BE2C (cell line): Measurements from ENCODE around the gene LAIR1.
"Not testable (repeated sequence)": the region's sequence is repeated elsewhere in the genome, so short reads cannot be mapped to it uniquely, and the experiment has no call there.

ENCODE experiments used
- DNase-seq: peaks from one replicate; pipeline ENCODE4 v3.0.0-alpha.2; 2020
- H3K27me3 ChIP-seq: fragments of 250-450 bp; sonication (Bioruptor Pico); 2 replicates; pipeline ENCODE4 v1.5.1; 2020; ENCODE audit warnings: mild to moderate bottlenecking
- H3K36me3 ChIP-seq: fragments of 250-450 bp; sonication (Bioruptor Pico); 2 replicates; pipeline ENCODE4 v1.5.1; 2020; ENCODE audit warnings: mild to moderate bottlenecking
- H3K4me1 ChIP-seq: fragments of 250-450 bp; sonication (Bioruptor Pico); 2 replicates; pipeline ENCODE4 v1.5.1; 2020
- H3K4me3 ChIP-seq: 2 replicates; pipeline ENCODE4 v1.5.1; 2011; ENCODE audit warnings: low read depth, low read length
- H3K9me3 ChIP-seq: fragments of 250-450 bp; sonication (Bioruptor Pico); 2 replicates; pipeline ENCODE4 v1.5.1; 2020
- TF ChIP-seq, protein P1 (sequence below): IDR thresholded peaks from 2 replicates; pipeline ENCODE4 v1.5.1; 2012; ENCODE audit warnings: mild to moderate bottlenecking, low read depth, low read length

The LAIR1 gene

DNA sequence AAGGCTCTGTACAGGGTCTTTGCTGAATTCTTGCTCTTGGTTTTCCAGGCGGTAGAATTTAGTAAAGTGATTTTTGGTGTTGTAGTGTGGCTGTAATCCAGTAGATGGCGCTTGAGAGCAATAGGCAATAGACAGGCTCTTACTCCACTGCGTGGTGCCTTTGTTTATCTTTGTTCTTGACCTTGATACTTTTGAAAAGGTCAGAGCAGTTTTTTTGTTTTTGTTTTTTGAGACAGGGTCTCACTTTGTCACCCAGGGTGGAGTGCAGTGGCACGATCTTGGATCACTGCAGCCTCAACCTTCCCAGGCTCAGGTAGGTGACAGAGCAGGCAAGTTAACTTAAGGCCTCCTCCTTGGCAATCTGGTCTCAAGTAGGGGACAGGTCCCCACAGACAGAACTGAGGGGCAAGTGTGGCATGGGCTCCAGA, 39.5 kb downstream of the LAIR1 start:
- H3K4me3 ChIP-seq: no peak overlapping the region
- TF ChIP-seq, protein P1, sequence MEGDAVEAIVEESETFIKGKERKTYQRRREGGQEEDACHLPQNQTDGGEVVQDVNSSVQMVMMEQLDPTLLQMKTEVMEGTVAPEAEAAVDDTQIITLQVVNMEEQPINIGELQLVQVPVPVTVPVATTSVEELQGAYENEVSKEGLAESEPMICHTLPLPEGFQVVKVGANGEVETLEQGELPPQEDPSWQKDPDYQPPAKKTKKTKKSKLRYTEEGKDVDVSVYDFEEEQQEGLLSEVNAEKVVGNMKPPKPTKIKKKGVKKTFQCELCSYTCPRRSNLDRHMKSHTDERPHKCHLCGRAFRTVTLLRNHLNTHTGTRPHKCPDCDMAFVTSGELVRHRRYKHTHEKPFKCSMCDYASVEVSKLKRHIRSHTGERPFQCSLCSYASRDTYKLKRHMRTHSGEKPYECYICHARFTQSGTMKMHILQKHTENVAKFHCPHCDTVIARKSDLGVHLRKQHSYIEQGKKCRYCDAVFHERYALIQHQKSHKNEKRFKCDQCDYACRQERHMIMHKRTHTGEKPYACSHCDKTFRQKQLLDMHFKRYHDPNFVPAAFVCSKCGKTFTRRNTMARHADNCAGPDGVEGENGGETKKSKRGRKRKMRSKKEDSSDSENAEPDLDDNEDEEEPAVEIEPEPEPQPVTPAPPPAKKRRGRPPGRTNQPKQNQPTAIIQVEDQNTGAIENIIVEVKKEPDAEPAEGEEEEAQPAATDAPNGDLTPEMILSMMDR: peak; percentile 95
- peak; percentile 28 for DNase-seq
- H3K36me3 ChIP-seq: no peaks in the 10 kb centered on the region
- no peaks in the 10 kb centered on the region for H3K4me1 ChIP-seq
- H3K27me3 ChIP-seq: peaks cover 16% of the 10 kb centered on the region
- H3K9me3 ChIP-seq: no peaks in the 10 kb centered on the region

DNA sequence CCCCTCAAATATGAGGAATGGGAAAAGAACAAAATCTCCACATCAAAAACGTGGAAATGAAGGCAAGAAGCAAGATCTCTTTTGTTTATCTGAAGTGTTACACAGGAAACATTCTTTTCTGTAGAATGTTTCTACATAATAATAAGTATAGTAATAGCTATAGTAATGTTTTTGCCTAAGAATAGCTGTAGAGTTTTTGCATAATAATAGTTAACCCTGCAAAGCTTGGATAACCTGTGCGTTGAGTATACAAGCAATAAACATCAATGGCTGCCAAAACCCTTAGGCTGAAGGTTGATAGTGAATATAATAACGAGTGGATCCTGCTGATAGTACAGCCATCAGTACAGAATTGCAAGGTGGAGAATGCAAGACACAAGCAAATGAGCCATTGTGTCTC, 40.7 kb downstream of the LAIR1 start:
- no peaks in the 10 kb centered on the region for H3K4me1 ChIP-seq
- H3K27me3 ChIP-seq: peaks cover 23% of the 10 kb centered on the region
- no peak for DNase-seq
- TF ChIP-seq, protein P1: no peak
- H3K9me3 ChIP-seq: no peaks in the 10 kb centered on the region
- H3K4me3 ChIP-seq: no peak overlapping the region
- no peaks in the 10 kb centered on the region for H3K36me3 ChIP-seq

DNA sequence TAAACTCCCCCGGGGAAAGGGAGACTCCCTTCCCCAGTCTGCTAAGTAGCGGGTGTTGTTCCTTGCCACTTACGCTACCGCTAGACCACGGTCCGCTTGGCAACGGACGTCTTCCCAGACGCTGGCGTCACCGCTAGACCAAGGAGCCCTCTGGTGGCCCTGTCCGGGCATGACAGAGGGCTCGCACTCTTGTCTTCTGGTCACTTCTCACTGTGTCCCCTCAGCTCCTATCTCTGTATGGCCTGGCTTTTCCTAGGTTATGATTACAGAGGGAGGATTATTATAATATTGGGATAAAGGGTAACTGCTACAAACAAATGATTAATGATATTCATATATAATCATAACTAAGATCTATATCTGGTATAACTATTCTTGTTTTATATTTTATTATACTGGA, 41.8 kb downstream of the LAIR1 start:
- not testable (repeated sequence) for H3K36me3 ChIP-seq, DNase-seq, H3K4me1 ChIP-seq, H3K9me3 ChIP-seq, H3K4me3 ChIP-seq
- peaks cover 32% of the 10 kb centered on the region for H3K27me3 ChIP-seq

DNA sequence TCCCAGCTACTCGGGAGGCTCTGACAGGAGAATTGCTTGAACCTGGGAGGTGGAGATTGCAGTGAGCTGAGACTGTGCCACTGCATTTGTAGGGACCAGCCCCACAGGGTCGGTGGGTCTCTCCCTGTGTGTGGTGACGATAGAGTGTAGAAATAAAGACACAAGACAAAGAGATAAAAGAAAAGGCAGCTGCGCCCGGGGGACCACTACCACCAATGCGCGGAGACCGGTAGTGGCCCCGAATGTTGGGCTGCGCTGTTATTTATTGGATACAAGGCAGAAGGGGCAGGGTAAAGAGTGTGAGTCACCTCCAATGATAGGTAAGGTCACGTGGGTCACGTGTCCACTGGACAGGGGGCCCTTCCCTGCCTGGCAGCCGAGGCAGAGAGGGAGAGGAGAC, 42.4 kb downstream of the LAIR1 start:
- not testable (repeated sequence) for H3K4me3 ChIP-seq, H3K4me1 ChIP-seq, DNase-seq, H3K36me3 ChIP-seq, H3K9me3 ChIP-seq
- peaks cover 33% of the 10 kb centered on the region for H3K27me3 ChIP-seq

DNA sequence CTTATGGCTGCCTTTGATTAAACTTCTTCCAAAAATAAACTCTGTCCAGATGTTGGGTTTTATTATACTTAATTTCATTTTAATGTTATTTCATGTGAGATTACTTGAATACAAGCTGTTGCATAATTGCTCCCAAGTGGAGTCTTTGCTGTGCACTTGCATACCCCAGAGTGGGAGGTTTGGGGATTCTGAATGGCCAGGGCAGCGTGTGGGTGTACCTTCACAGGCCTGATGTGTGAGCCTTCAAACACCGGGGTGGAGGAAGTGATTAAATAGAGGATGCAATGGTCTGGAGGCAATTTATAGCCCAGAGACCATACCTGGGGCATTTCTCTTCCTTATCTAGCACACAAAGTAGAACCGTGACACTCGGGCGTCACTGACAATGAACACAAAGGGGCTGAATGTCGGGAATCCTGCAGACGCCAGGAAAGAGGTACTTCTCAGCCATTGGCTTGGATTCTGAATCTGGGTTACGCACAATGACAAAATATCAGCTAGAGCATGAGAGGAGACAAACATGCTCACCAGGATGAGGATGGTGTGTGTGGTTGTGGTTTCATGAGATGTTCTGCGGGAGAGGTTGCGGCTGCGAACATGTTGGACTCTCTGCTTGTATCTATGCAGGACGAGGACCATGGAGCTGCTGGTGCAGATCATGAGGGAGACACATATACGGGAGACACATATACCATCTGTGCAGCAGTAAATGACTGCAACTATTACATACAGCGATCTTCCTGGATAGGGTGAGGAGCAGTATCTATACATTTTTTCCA, 44.6 kb downstream of the LAIR1 start:
- Histone ChIP-seq H3K27me3 (peaks cover 35% of the 10 kb centered on the region), H3K4me3 (no peak overlapping the region), H3K9me3 (no peaks in the 10 kb centered on the region), H3K36me3 (no peaks in the 10 kb centered on the region), H3K4me1 (no peaks in the 10 kb centered on the region)
- TF ChIP-seq, protein P1: no peak
- no peak for DNase-seq

DNA sequence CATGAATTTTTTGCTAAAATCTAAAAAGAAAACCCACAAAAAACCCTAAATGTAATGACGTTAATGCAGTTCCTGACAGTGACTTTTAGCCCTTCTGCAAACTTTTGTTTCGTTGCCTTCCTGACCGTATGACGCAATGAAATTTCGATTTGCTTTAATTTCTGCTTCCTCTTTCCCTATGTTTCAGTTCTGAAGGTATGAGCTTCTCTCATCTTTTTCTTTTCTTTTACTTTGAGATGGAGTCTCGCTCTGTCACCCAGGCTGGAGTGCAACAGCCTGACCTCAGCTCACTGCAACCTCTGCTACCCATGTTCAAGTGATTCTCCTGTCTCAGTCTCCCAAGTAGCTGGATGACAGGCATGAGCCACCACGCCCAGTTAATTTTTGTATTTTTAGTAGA, 45.7 kb downstream of the LAIR1 start:
- Histone ChIP-seq H3K27me3 (peaks cover 43% of the 10 kb centered on the region), H3K4me3 (no peak overlapping the region), H3K4me1 (no peaks in the 10 kb centered on the region), H3K36me3 (no peaks in the 10 kb centered on the region), H3K9me3 (no peaks in the 10 kb centered on the region)
- TF ChIP-seq, protein P1: no peak
- no peak for DNase-seq

DNA sequence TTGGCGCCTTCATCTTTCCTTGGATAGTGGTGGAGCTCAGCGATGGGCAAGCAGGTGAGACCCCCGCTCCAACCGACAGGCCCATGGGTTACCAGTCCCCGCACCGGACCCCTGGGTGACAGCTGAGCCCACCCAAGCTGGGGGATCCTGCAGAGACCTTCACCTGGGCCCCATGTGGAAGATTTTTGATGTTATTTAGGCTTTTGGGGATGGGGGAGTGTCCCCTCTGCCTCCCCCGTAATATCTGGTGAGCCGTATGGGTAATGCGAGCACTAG, 46.8 kb downstream of the LAIR1 start:
- TF ChIP-seq, protein P1: no peak
- DNase-seq: no peak
- H3K27me3 ChIP-seq: peaks cover 47% of the 10 kb centered on the region
- H3K9me3 ChIP-seq: no peaks in the 10 kb centered on the region
- no peak overlapping the region for H3K4me3 ChIP-seq
- no peaks in the 10 kb centered on the region for H3K4me1 ChIP-seq
- no peaks in the 10 kb centered on the region for H3K36me3 ChIP-seq
